ACC112 (cell line): ENCODE results near the gene GPI.
A peak's percentile ranks its signal among the peaks of the same experiment; 100 is the strongest.

ENCODE experiments used
- H2AFZ ChIP-seq: fragments of 200-600 bp; sonication (generic); one replicate; pipeline ENCODE4 v1.6.0; 2017; ENCODE audit warnings: antibody characterized with exemption, low read length; ENCODE audit not compliant: unreplicated experiment
- H3K27ac ChIP-seq: fragments of 200-600 bp; sonication (generic); 2 replicates; pipeline ENCODE4 v1.5.1; 2014; ENCODE audit warnings: low read depth, mild to moderate bottlenecking, antibody characterized with exemption, low read length, moderate library complexity
- H3K27me3 ChIP-seq: fragments of 200-600 bp; sonication (generic); 2 replicates; pipeline ENCODE4 v1.6.1; 2014; ENCODE audit warnings: mild to moderate bottlenecking, antibody characterized with exemption, low read length, moderate library complexity, mixed read lengths; ENCODE audit not compliant: insufficient read depth
- H3K36me3 ChIP-seq: fragments of 200-600 bp; sonication (generic); 2 replicates; pipeline ENCODE4 v1.6.1; 2016; ENCODE audit warnings: mild to moderate bottlenecking, antibody characterized with exemption, low read length, moderate library complexity, mixed read lengths; ENCODE audit not compliant: insufficient read depth
- H3K4me1 ChIP-seq: fragments of 200-600 bp; sonication (generic); one replicate; pipeline ENCODE4 v1.6.1; 2016; ENCODE audit warnings: low read length, mixed read lengths; ENCODE audit not compliant: insufficient read depth, unreplicated experiment, control insufficient read depth
- H3K4me3 ChIP-seq: fragments of 200-600 bp; sonication (generic); 2 replicates; pipeline ENCODE4 v1.5.1; 2014; ENCODE audit warnings: mild to moderate bottlenecking, low read depth, low read length
- H3K79me2 ChIP-seq: fragments of 200-600 bp; sonication (generic); one replicate; pipeline ENCODE4 v1.6.0; 2016; ENCODE audit warnings: low read length; ENCODE audit not compliant: control insufficient read depth, unreplicated experiment, insufficient read depth

GPI gene

GRCh38 chr19:34364830-34365462, at the start of gene GPI:
GPI (plus strand) TSS chr19:34365196; CDS start chr19:34365267, 71 bp downstream.
- Histone ChIP-seq H3K4me1 (peaks cover 17% of the 10 kb centered on the region), H3K36me3 (peaks cover 13% of the 10 kb centered on the region), H2AFZ (peak within 1 kb of the TSS; percentile 85), H3K4me3 (peak within 1 kb of the TSS; percentile 98), H3K27me3 (no peaks in the 10 kb centered on the region), H3K27ac (no peak within 1 kb of the TSS), H3K79me2 (peaks cover 36% of the 10 kb centered on the region)

DNA sequence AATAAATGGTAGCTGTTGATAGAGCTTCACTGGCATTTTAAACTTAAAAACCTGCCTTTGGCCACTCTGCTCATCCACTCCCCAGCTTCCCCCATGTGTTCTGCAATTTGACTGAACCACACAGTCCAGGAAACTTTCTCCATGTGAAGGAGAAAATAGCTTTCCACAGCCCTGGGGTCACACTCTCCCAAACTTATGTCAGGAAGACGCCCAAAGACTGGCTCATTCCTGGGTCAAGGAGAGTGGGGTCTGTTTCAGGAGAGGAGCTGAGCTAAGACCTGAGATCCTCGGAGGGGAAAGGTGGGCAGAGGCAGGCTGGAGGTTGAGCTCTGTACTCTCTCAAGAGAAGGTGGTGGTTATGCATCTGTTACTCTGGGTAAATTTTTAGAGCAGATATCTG, 48.7 kb upstream of the GPI start:
- Histone ChIP-seq H3K27me3 (no peaks in the 10 kb centered on the region), H3K4me1 (peaks cover 30% of the 10 kb centered on the region), H3K36me3 (no peaks in the 10 kb centered on the region), H3K79me2 (no peaks in the 10 kb centered on the region), H2AFZ (no peak overlapping the region), H3K27ac (no peak overlapping the region), H3K4me3 (no peak overlapping the region)

DNA sequence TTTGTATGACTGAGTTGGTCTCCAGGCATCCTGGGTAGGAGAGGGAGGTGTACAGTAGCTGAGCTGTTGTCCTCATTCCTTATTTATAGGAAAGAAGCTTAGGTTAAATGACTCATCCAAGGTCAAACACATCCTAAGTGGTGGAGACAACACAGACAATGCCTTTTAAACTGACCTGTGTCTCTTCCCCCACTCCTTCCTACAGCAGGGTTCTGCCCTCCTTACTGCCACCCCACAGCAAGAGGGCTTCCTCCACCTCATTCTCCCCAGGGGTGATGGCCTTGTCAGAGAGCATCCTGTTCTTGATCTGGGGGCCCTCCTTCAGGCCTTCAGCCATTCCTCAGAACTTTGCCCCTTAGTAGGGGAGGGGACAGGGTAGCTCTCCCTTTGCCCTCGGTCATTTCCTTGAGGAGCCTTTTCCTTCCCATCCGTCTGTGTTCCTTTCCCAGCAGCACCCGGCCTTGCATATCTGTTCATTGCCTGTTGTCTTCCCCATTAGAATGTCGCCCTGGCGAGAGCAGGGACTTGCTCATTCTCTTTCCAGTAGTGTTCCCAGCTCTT, 48.2 kb upstream of the GPI start:
- H3K4me1 ChIP-seq = peaks cover 30% of the 10 kb centered on the region
- no peak overlapping the region for H3K4me3 ChIP-seq
- no peaks in the 10 kb centered on the region for H3K27me3 ChIP-seq
- H3K79me2 ChIP-seq = no peaks in the 10 kb centered on the region
- no peaks in the 10 kb centered on the region for H3K36me3 ChIP-seq
- H2AFZ ChIP-seq = no peak overlapping the region
- H3K27ac ChIP-seq = no peak overlapping the region

DNA sequence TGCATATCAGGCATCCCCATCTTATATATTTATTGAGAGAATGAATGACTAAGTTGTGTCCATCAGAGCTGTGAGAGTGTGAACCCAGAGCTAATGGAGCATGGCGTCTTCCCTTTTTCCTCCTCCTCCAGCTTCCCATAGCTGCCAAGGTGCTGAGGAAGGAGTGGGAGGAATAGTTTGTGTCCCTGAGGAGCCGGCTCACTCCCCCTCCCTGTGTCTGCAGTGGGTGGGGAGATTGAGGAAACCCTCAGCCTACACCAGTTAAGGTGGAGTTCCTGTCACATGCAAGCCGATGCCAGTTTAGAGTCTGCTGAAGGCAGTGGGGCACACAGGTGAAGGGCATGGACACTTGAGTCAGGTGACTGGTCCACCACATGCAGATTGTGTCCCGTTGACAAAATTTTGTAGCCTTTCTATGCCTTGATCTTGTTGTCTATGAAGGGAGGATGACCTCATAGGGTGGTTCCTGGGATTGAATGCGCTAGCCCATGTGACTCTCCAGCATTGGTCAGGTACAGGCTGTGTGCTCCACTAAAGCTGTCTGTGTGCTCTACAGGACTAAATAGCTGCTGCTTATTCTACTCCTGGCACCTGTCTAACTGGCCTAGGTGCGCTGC, 47.6 kb upstream of the GPI start:
- Histone ChIP-seq H3K79me2 (no peaks in the 10 kb centered on the region), H3K27ac (no peak overlapping the region), H3K4me1 (peaks cover 30% of the 10 kb centered on the region), H3K4me3 (no peak overlapping the region), H2AFZ (no peak overlapping the region), H3K36me3 (no peaks in the 10 kb centered on the region), H3K27me3 (no peaks in the 10 kb centered on the region)

GRCh38 chr19:34319230-34319585, 45.8 kb upstream of the GPI start:
- Histone ChIP-seq H3K36me3 (no peaks in the 10 kb centered on the region), H3K27ac (no peak overlapping the region), H3K27me3 (no peaks in the 10 kb centered on the region), H3K79me2 (no peaks in the 10 kb centered on the region), H3K4me3 (no peak overlapping the region), H3K4me1 (peaks cover 27% of the 10 kb centered on the region), H2AFZ (no peak overlapping the region)

DNA sequence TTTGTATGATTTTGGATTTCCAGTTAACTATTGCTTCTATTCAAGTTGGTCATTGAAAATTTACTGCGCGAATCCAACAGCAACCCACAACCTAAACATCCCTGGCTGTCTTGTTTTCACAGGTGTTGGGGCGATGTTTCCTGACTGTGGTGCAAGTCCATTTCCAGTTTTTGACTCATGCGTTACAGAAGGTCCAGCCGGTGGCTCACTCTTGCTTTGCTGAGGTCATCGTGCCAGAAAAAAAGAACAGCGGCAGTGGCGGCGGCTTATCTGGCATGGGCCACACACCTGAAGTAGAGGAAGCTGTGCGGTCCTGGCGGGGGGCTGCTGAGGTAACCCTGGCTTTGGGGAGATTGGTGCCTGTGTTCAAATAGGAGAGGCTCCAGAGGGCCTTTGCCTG, 45.2 kb upstream of the GPI start:
- H3K27me3 ChIP-seq = no peaks in the 10 kb centered on the region
- H2AFZ ChIP-seq = no peak overlapping the region
- no peaks in the 10 kb centered on the region for H3K79me2 ChIP-seq
- H3K36me3 ChIP-seq = no peaks in the 10 kb centered on the region
- H3K4me1 ChIP-seq = peaks cover 27% of the 10 kb centered on the region
- no peak overlapping the region for H3K4me3 ChIP-seq
- H3K27ac ChIP-seq = no peak overlapping the region

GRCh38 chr19:34320277-34320676, 44.7 kb upstream of the GPI start:
- no peaks in the 10 kb centered on the region for H3K27me3 ChIP-seq
- H2AFZ ChIP-seq = no peak overlapping the region
- H3K79me2 ChIP-seq = no peaks in the 10 kb centered on the region
- peaks cover 27% of the 10 kb centered on the region for H3K4me1 ChIP-seq
- no peak overlapping the region for H3K4me3 ChIP-seq
- no peaks in the 10 kb centered on the region for H3K36me3 ChIP-seq
- no peak overlapping the region for H3K27ac ChIP-seq

- H3K4me3 ChIP-seq = no peak overlapping the region
- no peaks in the 10 kb centered on the region for H3K36me3 ChIP-seq
- peaks cover 20% of the 10 kb centered on the region for H3K4me1 ChIP-seq
- no peak overlapping the region for H2AFZ ChIP-seq
- H3K27me3 ChIP-seq = no peaks in the 10 kb centered on the region
- no peaks in the 10 kb centered on the region for H3K79me2 ChIP-seq
- no peak overlapping the region for H3K27ac ChIP-seq
Observed at GRCh38 chr19:34321735-34322134, 43.3 kb upstream of the GPI start.

GRCh38 chr19:34323433-34324204, 41.4 kb upstream of the GPI start:
- H3K36me3 ChIP-seq = 0 out of 2 replicates have a peak, but pooled peaks cover 3% of the 10 kb centered on the region
- H3K27ac ChIP-seq = no peak overlapping the region
- H3K4me1 ChIP-seq = peaks cover 1% of the 10 kb centered on the region
- no peaks in the 10 kb centered on the region for H3K27me3 ChIP-seq
- H3K79me2 ChIP-seq = no peaks in the 10 kb centered on the region
- H2AFZ ChIP-seq = no peak overlapping the region
- H3K4me3 ChIP-seq = no peak overlapping the region

DNA sequence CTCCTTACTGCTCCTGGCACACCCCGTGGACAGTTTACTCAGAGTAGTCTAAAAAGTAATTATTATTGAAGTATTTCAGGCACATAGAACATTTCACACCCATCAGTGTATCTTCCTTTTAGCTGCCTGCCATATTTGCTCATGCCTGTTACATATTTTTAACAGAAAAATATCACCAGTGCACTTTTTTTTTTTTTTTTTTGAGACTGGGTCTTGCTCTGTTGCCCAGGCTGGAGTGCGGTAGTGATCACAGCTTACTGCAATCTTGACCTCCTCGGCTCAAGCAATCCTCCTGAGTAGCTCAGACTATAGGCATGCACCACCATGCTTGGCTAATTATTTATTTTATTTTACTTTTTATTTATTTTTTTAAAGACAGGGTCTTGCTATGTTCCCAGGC, 40.7 kb upstream of the GPI start:
- no peaks in the 10 kb centered on the region for H3K79me2 ChIP-seq
- no peaks in the 10 kb centered on the region for H3K27me3 ChIP-seq
- H2AFZ ChIP-seq = no peak overlapping the region
- no peaks in the 10 kb centered on the region for H3K4me1 ChIP-seq
- no peak overlapping the region for H3K27ac ChIP-seq
- no peak overlapping the region for H3K4me3 ChIP-seq
- 0 out of 2 replicates have a peak, but pooled peaks cover 3% of the 10 kb centered on the region for H3K36me3 ChIP-seq
